ENCODE measurements around the gene NRXN3. TPM values are rescaled to one million over a fixed set of nuclear protein-coding genes. Genes with fewer than 3 reads are reported as not detected.

NRXN3 gene
- total RNA-seq, 1 experiment from 2014 or later: not detected

GRCh38 chr14:79786522-79786921 lies 1616.3 kb downstream of the NRXN3 start:
- Histone ChIP-seq H3K27me3 (ENCODE audit: insufficient read depth, low read depth) (peaks cover 13% of the 10 kb centered on the region; the same call in 1 of the 2 replicates), H4K20me1 (ENCODE audit: insufficient read depth) (no peaks in the 10 kb centered on the region), H3K4me1 (replicated peaks; ENCODE audit: insufficient read depth) (no peaks in the 10 kb centered on the region), H3K36me3 (ENCODE audit: low read depth) (no peaks in the 10 kb centered on the region), H3K9me3 (ENCODE audit: insufficient read depth, low read depth) (no peaks in the 10 kb centered on the region), H3K4me2 (no peak overlapping the region), H3K9me2 (ENCODE audit: insufficient read depth) (no peaks in the 10 kb centered on the region), H3K79me2 (ENCODE audit: low read depth) (no peaks in the 10 kb centered on the region), H3K4me3 (no peak overlapping the region), H3F3A (ENCODE audit: insufficient read depth, low read depth) (no peaks in the 10 kb centered on the region), H2AFZ (no peak overlapping the region), H3K27ac (no peak overlapping the region)
- intact Hi-C loops (cut with micrococcal nuclease; ENCODE audit: unreplicated experiment): no loop called here
- TF ChIP-seq CTCF (conservative IDR thresholded peaks at IDR 0.05): no peak
- TF ChIP-seq EZH2 (IDR thresholded peaks at IDR 0.05; ENCODE audit: low read depth): no peak
- DNase-seq: no peak
- no TSS peak for BruUV-seq (replicated peaks)
- CTCF ChIA-PET: no interaction called here
- POLR2A ChIA-PET (ENCODE audit: unreplicated experiment): no interaction called here

GRCh38 chr14:79788346-79788745 lies 1618.2 kb downstream of the NRXN3 start:
- H3F3A ChIP-seq (ENCODE audit: insufficient read depth, low read depth): no peaks in the 10 kb centered on the region
- BruUV-seq (replicated peaks): no TSS peak
- H3K79me2 ChIP-seq (ENCODE audit: low read depth): no peaks in the 10 kb centered on the region
- H3K36me3 ChIP-seq (ENCODE audit: low read depth): no peaks in the 10 kb centered on the region
- TF ChIP-seq CTCF (conservative IDR thresholded peaks at IDR 0.05): no peak
- TF ChIP-seq EZH2 (IDR thresholded peaks at IDR 0.05; ENCODE audit: low read depth): no peak
- no peaks in the 10 kb centered on the region for H3K9me3 ChIP-seq (ENCODE audit: insufficient read depth, low read depth)
- intact Hi-C loops (cut with micrococcal nuclease; ENCODE audit: unreplicated experiment): no loop called here
- no peak overlapping the region for H3K4me2 ChIP-seq
- H3K27me3 ChIP-seq (ENCODE audit: insufficient read depth, low read depth): peaks cover 13% of the 10 kb centered on the region; the same call in 1 of the 2 replicates
- ChIA-PET POLR2A (ENCODE audit: unreplicated experiment) (no interaction called here), CTCF (no interaction called here)
- no peak overlapping the region for H2AFZ ChIP-seq
- H3K27ac ChIP-seq: no peak overlapping the region
- DNase-seq: no peak
- no peaks in the 10 kb centered on the region for H3K4me1 ChIP-seq (replicated peaks; ENCODE audit: insufficient read depth)
- H4K20me1 ChIP-seq (ENCODE audit: insufficient read depth): no peaks in the 10 kb centered on the region
- H3K9me2 ChIP-seq (ENCODE audit: insufficient read depth): no peaks in the 10 kb centered on the region
- H3K4me3 ChIP-seq: no peak overlapping the region

- intact Hi-C loops (cut with micrococcal nuclease; ENCODE audit: unreplicated experiment): no loop called here
- TF ChIP-seq CTCF (conservative IDR thresholded peaks at IDR 0.05): no peak
- no peak for TF ChIP-seq EZH2 (IDR thresholded peaks at IDR 0.05; ENCODE audit: low read depth)
- H3K27ac ChIP-seq: no peak overlapping the region
- no TSS peak for BruUV-seq (replicated peaks)
- ChIA-PET POLR2A (ENCODE audit: unreplicated experiment) (interaction anchor here (0.6 kb wide), 2 partner anchors 44 to 439 kb away, joined by 3 read pairs; no protein-coding TSS in a partner anchor), CTCF (no interaction called here)
- H3K9me3 ChIP-seq (ENCODE audit: insufficient read depth, low read depth): no peaks in the 10 kb centered on the region
- no peaks in the 10 kb centered on the region for H3F3A ChIP-seq (ENCODE audit: insufficient read depth, low read depth)
- no peaks in the 10 kb centered on the region for H3K9me2 ChIP-seq (ENCODE audit: insufficient read depth)
- no peaks in the 10 kb centered on the region for H3K79me2 ChIP-seq (ENCODE audit: low read depth)
- no peaks in the 10 kb centered on the region for H3K36me3 ChIP-seq (ENCODE audit: low read depth)
- H3K4me1 ChIP-seq (replicated peaks; ENCODE audit: insufficient read depth): no peaks in the 10 kb centered on the region
- H2AFZ ChIP-seq: no peak overlapping the region
- H4K20me1 ChIP-seq (ENCODE audit: insufficient read depth): no peaks in the 10 kb centered on the region
- no peak overlapping the region for H3K4me2 ChIP-seq
- H3K27me3 ChIP-seq (ENCODE audit: insufficient read depth, low read depth): peaks cover 17% of the 10 kb centered on the region; the same call in 1 of the 2 replicates
- DNase-seq: no peak
- H3K4me3 ChIP-seq: no peak overlapping the region
These were observed 1621.0 kb downstream of the NRXN3 start for GRCh38 chr14:79791055-79791732.

All from PC-9 (cell line).